Endothelial cell of umbilical vein (primary cell): ENCODE results near the gene CFAP69. TPM values are rescaled to one million over a fixed set of nuclear protein-coding genes. Genes with fewer than 3 reads are reported as not detected.

Experiments
- BruUV-seq: library from RNA; stranded (reverse); fragments of 400-500 nt; replicated peaks from 2 replicates; lab custom pipeline; 2021; lab: Mats Ljungman, UMichigan
- CTCF ChIA-PET: fragments of 300-600, 350-600 bp; sonication (Branson Sonifier 250); formaldehyde crosslinking; loops from one replicate; lab custom pipeline; 2021; ENCODE audit warnings: antibody characterized with exemption, inconsistent platforms; lab: Charles Lee
- POLR2A ChIA-PET: fragments of 300-600, 350-600 bp; sonication (Branson Sonifier 250); formaldehyde crosslinking; loops from one replicate; lab custom pipeline; 2021; ENCODE audit warnings: antibody characterized with exemption, inconsistent platforms; lab: Charles Lee
- DNase-seq: peaks from one replicate; pipeline ENCODE4 v3.0.0-alpha.2; 2011; ENCODE audit warnings: low read depth, low spot score
- FAIRE-seq: peaks from 2 replicates; lab custom pipeline; 2011; peaks lifted over from hg19 to GRCh38; lab: Jason Lieb, UNC
- H2AFZ ChIP-seq: 2 replicates; pipeline ENCODE4 v1.6.0; 2012; ENCODE audit warnings: low read depth, low read length, control low read depth, inconsistent platforms
- H3K27ac ChIP-seq: 2 replicates; pipeline ENCODE4 v1.5.1; 2011; ENCODE audit warnings: low read depth, mild to moderate bottlenecking, control low read depth, low read length, moderate library complexity; ENCODE audit not compliant: insufficient read depth
- H3K27me3 ChIP-seq, 2 experiments: 2 replicates each; pipeline versions ENCODE4 v1.6.0 to v1.6.1; 2011; ENCODE audit warnings: low read length in 2 of 2, mixed read lengths in 1 of 2; ENCODE audit not compliant: control insufficient read depth in 2 of 2, insufficient read depth in 2 of 2
- H3K36me3 ChIP-seq, 2 experiments: 2 replicates in 1 of 2; 3 replicates in 1 of 2; pipeline ENCODE4 v1.5.1; 2011; ENCODE audit warnings: low read length in 2 of 2, mild to moderate bottlenecking in 1 of 2, moderate library complexity in 1 of 2; ENCODE audit not compliant: control insufficient read depth in 2 of 2, insufficient read depth in 2 of 2; ENCODE audit errors: extremely low read depth in 1 of 2
- H3K4me1 ChIP-seq: 3 replicates; pipeline ENCODE4 v1.5.1; 2011; ENCODE audit warnings: mild to moderate bottlenecking, low read length; ENCODE audit not compliant: control insufficient read depth, insufficient read depth; ENCODE audit errors: extremely low read depth
- H3K4me2 ChIP-seq: 2 replicates; pipeline ENCODE4 v1.6.1; 2011; ENCODE audit warnings: low read length, control low read depth, mixed read lengths; ENCODE audit not compliant: insufficient read depth
- H3K4me3 ChIP-seq, 3 experiments: fragments of 200-600 bp in 1 of 3; sonication (generic), shearing (Covaris generic) in 1 of 3; replicated peaks in 1 of 3; 2 replicates each; pipeline ENCODE4 v1.5.1; 2011 to 2016; ENCODE audit warnings: control low read depth in 3 of 3, low read length in 3 of 3, mild to moderate bottlenecking in 2 of 3, inconsistent platforms in 1 of 3, low read depth in 1 of 3, moderate library complexity in 1 of 3; ENCODE audit not compliant: insufficient read depth in 1 of 3
- H3K79me2 ChIP-seq: 2 replicates; pipeline ENCODE4 v1.6.0; 2012; ENCODE audit warnings: low read length, inconsistent platforms; ENCODE audit not compliant: control insufficient read depth, insufficient read depth
- H3K9ac ChIP-seq: replicated peaks from 2 replicates; pipeline ENCODE3; 2011; ENCODE audit warnings: low read length, control low read depth; ENCODE audit not compliant: insufficient read depth; ENCODE audit errors: extremely low read depth
- H3K9me1 ChIP-seq: replicated peaks from 3 replicates; pipeline ENCODE4 v1.6.0; 2011; ENCODE audit warnings: mild to moderate bottlenecking, low read length; ENCODE audit not compliant: control insufficient read depth, insufficient read depth; ENCODE audit errors: extremely low read depth
- H3K9me3 ChIP-seq: replicated peaks from 2 replicates; pipeline ENCODE4 v1.5.1; 2012; ENCODE audit warnings: low read length, inconsistent platforms; ENCODE audit not compliant: control insufficient read depth, insufficient read depth
- H4K20me1 ChIP-seq: replicated peaks from 2 replicates; pipeline ENCODE3; 2011; ENCODE audit warnings: mild to moderate bottlenecking, low read length; ENCODE audit not compliant: control insufficient read depth, insufficient read depth; ENCODE audit errors: extremely low read depth
- CTCF ChIP-seq, 2 donors: IDR thresholded peaks; 1 replicate in 1 of 2; 2 replicates in 1 of 2; pipeline ENCODE4 v1.5.1; 2011; ENCODE audit warnings: low read length in 2 of 2, mild to moderate bottlenecking in 2 of 2, moderate library complexity in 2 of 2, control low read depth in 1 of 2, inconsistent platforms in 1 of 2, low read depth in 1 of 2; ENCODE audit not compliant: insufficient read depth in 1 of 2; ENCODE audit errors: extremely low read depth in 1 of 2
- FOS ChIP-seq: IDR thresholded peaks from 2 replicates; pipeline ENCODE4 v1.6.1; 2011; ENCODE audit warnings: mild to moderate bottlenecking, low read length, moderate library complexity, borderline replicate concordance; ENCODE audit not compliant: insufficient read depth
- JUN ChIP-seq: IDR thresholded peaks from 2 replicates; pipeline ENCODE4 v1.6.1; 2011; ENCODE audit warnings: borderline replicate concordance, low read depth; ENCODE audit not compliant: insufficient read length, insufficient read depth
- MYC ChIP-seq: IDR thresholded peaks from one replicate; pipeline ENCODE4 v1.6.1; 2011; ENCODE audit warnings: mild to moderate bottlenecking, low read depth, low read length
- POLR2AphosphoS5 ChIP-seq: IDR thresholded peaks from 2 replicates; pipeline ENCODE4 v1.6.1; 2012; ENCODE audit warnings: low read depth, mild to moderate bottlenecking, control low read depth, low read length, moderate library complexity; ENCODE audit not compliant: insufficient read depth
- dilution Hi-C: fragments of 300-500 bp; cut with MboI; formaldehyde crosslinking; loops from one replicate; pipeline ENCODE4 v1.15.0; 2019; ENCODE audit warnings: low sequenced_read_pairs; ENCODE audit not compliant: extremely low pct_ligation_motif_present
- intact Hi-C: fragments of 100-400 bp; cut with micrococcal nuclease; formaldehyde crosslinking; loops from one replicate; pipeline ENCODE4 v1.10.0; 2022
- polyA plus RNA-seq, 4 experiments: library from polyadenylated mRNA; depleted of rRNA in 3 of 4; stranded (reverse) in 3 of 4; unstranded in 1 of 4; fragments of >200 nt; gene quantifications; 2 replicates each; pipeline versions ENCODE4 v1.2.1 to v1.2.3, GENCODE V29; 2011 to 2012; ENCODE audit warnings: missing spikeins in 1 of 4
- total RNA-seq: library from RNA; stranded (reverse); gene quantifications from 2 replicates; pipeline ENCODE4 v1.2.3, GENCODE V29; 2021

Gene CFAP69
- total and polyA plus RNA-seq, 2 donors (not counting 3 experiments of a cell fraction or from before 2014, with no cell fraction given) = 0.81 to 4.4 TPM

- Histone ChIP-seq H3K79me2 (no peaks in the 10 kb centered on the region), H3K9me3 (no peaks in the 10 kb centered on the region), H3K4me2 (no peak overlapping the region), H3K4me3 (no peak overlapping the region), H3K27ac (no peak overlapping the region), H3K9me1 (no peaks in the 10 kb centered on the region), H3K36me3 (no peaks in the 10 kb centered on the region), H2AFZ (no peak overlapping the region), H3K4me1 (no peaks in the 10 kb centered on the region), H3K27me3 (no peaks in the 10 kb centered on the region), H4K20me1 (no peaks in the 10 kb centered on the region), H3K9ac (no peak overlapping the region)
- CTCF ChIA-PET = interaction anchor here (0.7 to 2.0 kb wide), 18 partner anchors 8 to 146 kb away, joined by 3 to 13 read pairs (median 5); partner anchors contain the start of genes STEAP1 and STEAP2
- no TSS peak for BruUV-seq
- DNase-seq (peak; percentile 66), FAIRE-seq (peak; percentile 88)
- TF ChIP-seq FOS (peak; percentile 74), JUN (peak; percentile 36), CTCF (IDR thresholded peaks at IDR 0.05; ENCODE audit: extremely low read depth in 1 of 2, insufficient read depth in 1 of 2, low read depth in 1 of 2, low read length in 2 of 2) (peak; percentile 48 to 65), MYC (no peak), POLR2AphosphoS5 (no peak)
- POLR2A ChIA-PET = no interaction called here
- dilution Hi-C loops = no loop called here
- intact Hi-C loops = loop anchor here (1.0 to 2.0 kb wide), 3 partner anchors 36 to 146 kb away; partner anchors contain the start of gene STEAP2
Measured at GRCh38 chr7:90298145-90299038, 53.4 kb downstream of the CFAP69 start.
